Keratinocyte (primary cell): ENCODE data around the gene SNX30. TPM values are rescaled to one million over a fixed set of nuclear protein-coding genes. Genes with fewer than 3 reads are reported as not detected.

Source experiments
- DNase-seq: peaks from one replicate; pipeline ENCODE4 v3.0.0-alpha.2; 2011; ENCODE audit warnings: low read depth, missing footprints, low spot score
- FAIRE-seq: peaks from 2 replicates; lab custom pipeline; 2011; peaks lifted over from hg19 to GRCh38; lab: Jason Lieb, UNC
- H2AFZ ChIP-seq: 2 replicates; pipeline ENCODE4 v1.6.0; 2012; ENCODE audit warnings: low read length, control low read depth, inconsistent platforms; ENCODE audit not compliant: control insufficient read depth
- H3K27ac ChIP-seq: 2 replicates; pipeline ENCODE4 v1.5.1; 2011; ENCODE audit warnings: low read length; ENCODE audit not compliant: control insufficient read depth, insufficient read depth
- H3K27me3 ChIP-seq: 3 replicates; pipeline ENCODE4 v1.6.0; 2011; ENCODE audit warnings: low read length; ENCODE audit not compliant: control insufficient read depth, insufficient read depth; ENCODE audit errors: extremely low read depth
- H3K36me3 ChIP-seq, 2 experiments: 2 replicates in 1 of 2; 3 replicates in 1 of 2; pipeline ENCODE4 v1.5.1; 2011; ENCODE audit warnings: low read length in 2 of 2, mild to moderate bottlenecking in 1 of 2; ENCODE audit not compliant: control insufficient read depth in 2 of 2, insufficient read depth in 2 of 2; ENCODE audit errors: extremely low read depth in 1 of 2
- H3K4me1 ChIP-seq: 3 replicates; pipeline ENCODE4 v1.5.1; 2011; ENCODE audit warnings: low read length; ENCODE audit not compliant: control insufficient read depth, insufficient read depth; ENCODE audit errors: extremely low read depth
- H3K4me2 ChIP-seq: 3 replicates; pipeline ENCODE4 v1.6.0; 2011; ENCODE audit warnings: low read depth, low read length; ENCODE audit not compliant: control insufficient read depth, insufficient read depth; ENCODE audit errors: extremely low read depth
- H3K4me3 ChIP-seq, 3 experiments: fragments of 200-600 bp in 1 of 3; sonication (generic) in 1 of 3; 2 replicates in 2 of 3; 3 replicates in 1 of 3; pipeline ENCODE4 v1.5.1; 2011 to 2016; ENCODE audit warnings: low read length in 3 of 3, mild to moderate bottlenecking in 3 of 3, control low read depth in 2 of 3, inconsistent platforms in 1 of 3, low read depth in 1 of 3, mixed read lengths in 1 of 3, mixed run types in 1 of 3, moderate library complexity in 1 of 3; ENCODE audit not compliant: control insufficient read depth in 2 of 3, insufficient read depth in 2 of 3; ENCODE audit errors: extremely low read depth in 1 of 3
- H3K79me2 ChIP-seq: 2 replicates; pipeline ENCODE4 v1.6.0; 2012; ENCODE audit warnings: low read length; ENCODE audit not compliant: control insufficient read depth, insufficient read depth
- H3K9ac ChIP-seq: 3 replicates; pipeline ENCODE4 v1.6.0; 2011; ENCODE audit warnings: low read length; ENCODE audit not compliant: control insufficient read depth, insufficient read depth; ENCODE audit errors: extremely low read depth
- H3K9me1 ChIP-seq: 3 replicates; pipeline ENCODE4 v1.6.0; 2011; ENCODE audit warnings: low read length; ENCODE audit not compliant: control insufficient read depth, insufficient read depth; ENCODE audit errors: extremely low read depth
- H3K9me3 ChIP-seq: 2 replicates; pipeline ENCODE4 v1.5.1; 2012; ENCODE audit warnings: low read depth, low read length; ENCODE audit not compliant: control insufficient read depth
- H4K20me1 ChIP-seq: 3 replicates; pipeline ENCODE4 v1.6.0; 2011; ENCODE audit warnings: low read length; ENCODE audit not compliant: control insufficient read depth, insufficient read depth; ENCODE audit errors: extremely low read depth
- EZH2 ChIP-seq: IDR thresholded peaks from one replicate; pipeline ENCODE4 v1.6.1; 2012; ENCODE audit warnings: inconsistent platforms, mild to moderate bottlenecking, low read length, moderate library complexity
- dilution Hi-C: fragments of 300-500 bp; cut with MboI; formaldehyde crosslinking; loops from one replicate; pipeline ENCODE4 v1.7.0; 2020; ENCODE audit warnings: low sequenced_read_pairs; ENCODE audit not compliant: extremely low pct_ligation_motif_present
- polyA plus RNA-seq, 5 experiments: library from polyadenylated mRNA; depleted of rRNA in 3 of 5; stranded (reverse) in 3 of 5; stranded (forward) in 1 of 5; unstranded in 1 of 5; fragments of >200 nt; gene quantifications; 1 replicate in 1 of 5; 2 replicates in 3 of 5; 3 replicates in 1 of 5; pipeline versions ENCODE4 v1.2.1 to v1.2.3, GENCODE V29; 2011 to 2012; ENCODE audit warnings: missing spikeins in 2 of 5, low read depth in 1 of 5, low replicate concordance in 1 of 5
- TF ChIP-seq, protein P1 (sequence below), 3 experiments: IDR thresholded peaks in 1 of 3; conservative IDR thresholded peaks in 1 of 3; optimal IDR thresholded peaks in 1 of 3; 2 replicates in 2 of 3; 3 replicates in 1 of 3; pipeline versions ENCODE3 to v1.5.1; 2011; ENCODE audit warnings: low read length in 3 of 3, mild to moderate bottlenecking in 3 of 3, moderate library complexity in 2 of 3, control low read depth in 1 of 3, inconsistent platforms in 1 of 3; ENCODE audit not compliant: insufficient read depth in 2 of 3; ENCODE audit errors: extremely low read depth in 1 of 3

Gene SNX30
- polyA plus RNA-seq, 1 donor (not counting 4 experiments of a cell fraction or from before 2014, with no cell fraction given), result 9.0 TPM

DNA sequence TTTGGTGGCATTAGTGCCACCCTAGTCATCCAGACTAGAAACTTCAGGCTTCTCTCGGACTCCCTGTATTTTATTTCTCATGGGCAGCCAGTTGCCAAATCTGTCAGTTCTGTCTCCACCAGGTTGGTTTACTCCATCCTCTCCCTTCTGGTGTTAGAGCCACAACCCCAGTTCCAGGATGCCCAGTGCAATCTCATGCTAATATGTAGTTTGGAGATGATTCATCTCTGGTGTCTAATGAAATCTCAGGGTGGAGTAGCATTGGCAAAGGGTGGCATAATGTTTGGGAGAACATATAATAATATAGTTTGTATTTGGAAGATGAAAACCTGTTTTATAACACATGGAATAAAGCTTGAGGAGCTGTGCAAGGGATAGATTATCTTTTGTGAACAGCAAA lies 109.9 kb downstream of the SNX30 start:
- Histone ChIP-seq H3K4me3 (no peak overlapping the region), H3K9me1 (no peaks in the 10 kb centered on the region), H3K4me2 (no peak overlapping the region), H3K27ac (no peak overlapping the region), H3K4me1 (no peaks in the 10 kb centered on the region), H3K27me3 (no peaks in the 10 kb centered on the region), H4K20me1 (no peaks in the 10 kb centered on the region), H3K79me2 (no peaks in the 10 kb centered on the region), H3K9me3 (no peaks in the 10 kb centered on the region), H2AFZ (no peak overlapping the region), H3K9ac (no peak overlapping the region), H3K36me3 (peaks cover 0 to 8% of the 10 kb centered on the region in 2 experiments)
- FAIRE-seq (no peak), DNase-seq (no peak)
- TF ChIP-seq, protein P1, sequence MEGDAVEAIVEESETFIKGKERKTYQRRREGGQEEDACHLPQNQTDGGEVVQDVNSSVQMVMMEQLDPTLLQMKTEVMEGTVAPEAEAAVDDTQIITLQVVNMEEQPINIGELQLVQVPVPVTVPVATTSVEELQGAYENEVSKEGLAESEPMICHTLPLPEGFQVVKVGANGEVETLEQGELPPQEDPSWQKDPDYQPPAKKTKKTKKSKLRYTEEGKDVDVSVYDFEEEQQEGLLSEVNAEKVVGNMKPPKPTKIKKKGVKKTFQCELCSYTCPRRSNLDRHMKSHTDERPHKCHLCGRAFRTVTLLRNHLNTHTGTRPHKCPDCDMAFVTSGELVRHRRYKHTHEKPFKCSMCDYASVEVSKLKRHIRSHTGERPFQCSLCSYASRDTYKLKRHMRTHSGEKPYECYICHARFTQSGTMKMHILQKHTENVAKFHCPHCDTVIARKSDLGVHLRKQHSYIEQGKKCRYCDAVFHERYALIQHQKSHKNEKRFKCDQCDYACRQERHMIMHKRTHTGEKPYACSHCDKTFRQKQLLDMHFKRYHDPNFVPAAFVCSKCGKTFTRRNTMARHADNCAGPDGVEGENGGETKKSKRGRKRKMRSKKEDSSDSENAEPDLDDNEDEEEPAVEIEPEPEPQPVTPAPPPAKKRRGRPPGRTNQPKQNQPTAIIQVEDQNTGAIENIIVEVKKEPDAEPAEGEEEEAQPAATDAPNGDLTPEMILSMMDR (optimal IDR thresholded peaks at IDR 0.05 in 1 of 3, IDR thresholded peaks at IDR 0.05 in 1 of 3, conservative IDR thresholded peaks at IDR 0.05 in 1 of 3; ENCODE audit: extremely low read depth in 1 of 3, insufficient read depth in 2 of 3, low read length in 3 of 3), result no peak
- TF ChIP-seq EZH2, result no peak
- dilution Hi-C loops, result no loop called here

DNA sequence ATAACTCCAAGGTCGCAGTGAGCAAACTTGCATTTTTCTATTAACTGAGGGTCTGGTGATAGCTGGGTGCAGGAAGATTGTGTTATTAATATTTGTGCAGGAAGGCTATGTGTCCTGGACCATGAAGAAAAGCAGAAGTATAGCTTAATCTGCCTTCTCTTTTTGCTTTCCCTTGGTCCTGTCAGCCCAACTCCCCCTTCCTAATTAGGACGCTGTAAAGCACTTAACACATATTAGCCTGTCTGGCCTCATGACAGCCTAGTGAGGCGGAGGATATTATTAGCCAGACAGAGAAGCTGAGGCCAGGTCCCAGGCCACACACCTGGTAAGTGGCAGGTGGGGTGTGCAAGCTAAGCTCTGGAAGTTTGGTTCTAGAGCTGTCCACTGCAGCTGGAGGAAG lies 110.6 kb downstream of the SNX30 start:
- dilution Hi-C loops, result no loop called here
- H3K79me2 ChIP-seq, result no peaks in the 10 kb centered on the region
- DNase-seq (no peak), FAIRE-seq (no peak)
- H3K9ac ChIP-seq, result no peak overlapping the region
- H3K4me1 ChIP-seq, result no peaks in the 10 kb centered on the region
- no peaks in the 10 kb centered on the region for H3K9me1 ChIP-seq
- no peak overlapping the region for H2AFZ ChIP-seq
- no peak overlapping the region for H3K27ac ChIP-seq
- TF ChIP-seq, protein P1 (optimal IDR thresholded peaks at IDR 0.05 in 1 of 3, IDR thresholded peaks at IDR 0.05 in 1 of 3, conservative IDR thresholded peaks at IDR 0.05 in 1 of 3; ENCODE audit: extremely low read depth in 1 of 3, insufficient read depth in 2 of 3, low read length in 3 of 3), result no peak
- no peak for TF ChIP-seq EZH2
- no peaks in the 10 kb centered on the region for H3K27me3 ChIP-seq
- no peaks in the 10 kb centered on the region for H3K9me3 ChIP-seq
- H3K36me3 ChIP-seq, result peaks cover 0 to 8% of the 10 kb centered on the region in 2 experiments
- no peak overlapping the region for H3K4me3 ChIP-seq
- H3K4me2 ChIP-seq, result no peak overlapping the region
- no peaks in the 10 kb centered on the region for H4K20me1 ChIP-seq
